ENCODE results near the gene THBS2.

Gene THBS2

DNA sequence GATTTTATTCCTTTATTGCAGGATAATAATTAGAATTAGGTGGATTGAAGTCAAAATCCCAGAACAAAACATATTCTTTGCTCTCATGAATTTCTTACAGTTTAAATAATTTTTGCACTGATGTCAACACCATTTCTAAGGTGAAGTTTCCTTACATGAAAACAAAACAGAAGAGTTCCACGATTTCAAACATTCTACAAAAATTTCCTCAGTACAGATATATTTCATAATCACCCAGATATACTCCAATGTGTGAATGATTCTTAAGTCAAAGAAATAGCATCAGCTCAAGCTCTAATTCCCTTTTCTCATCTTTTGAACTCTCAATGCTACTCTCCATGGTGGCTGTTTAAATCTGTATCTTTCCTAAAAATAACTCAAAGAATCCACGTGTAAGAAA, 39.5 kb upstream of the THBS2 start:
- CTCF ChIA-PET: no interaction called here
- POLR2A ChIA-PET: no interaction called here
- no peak for DNase-seq (ENCODE audit: extremely low spot score)
- TF ChIP-seq, protein P1, sequence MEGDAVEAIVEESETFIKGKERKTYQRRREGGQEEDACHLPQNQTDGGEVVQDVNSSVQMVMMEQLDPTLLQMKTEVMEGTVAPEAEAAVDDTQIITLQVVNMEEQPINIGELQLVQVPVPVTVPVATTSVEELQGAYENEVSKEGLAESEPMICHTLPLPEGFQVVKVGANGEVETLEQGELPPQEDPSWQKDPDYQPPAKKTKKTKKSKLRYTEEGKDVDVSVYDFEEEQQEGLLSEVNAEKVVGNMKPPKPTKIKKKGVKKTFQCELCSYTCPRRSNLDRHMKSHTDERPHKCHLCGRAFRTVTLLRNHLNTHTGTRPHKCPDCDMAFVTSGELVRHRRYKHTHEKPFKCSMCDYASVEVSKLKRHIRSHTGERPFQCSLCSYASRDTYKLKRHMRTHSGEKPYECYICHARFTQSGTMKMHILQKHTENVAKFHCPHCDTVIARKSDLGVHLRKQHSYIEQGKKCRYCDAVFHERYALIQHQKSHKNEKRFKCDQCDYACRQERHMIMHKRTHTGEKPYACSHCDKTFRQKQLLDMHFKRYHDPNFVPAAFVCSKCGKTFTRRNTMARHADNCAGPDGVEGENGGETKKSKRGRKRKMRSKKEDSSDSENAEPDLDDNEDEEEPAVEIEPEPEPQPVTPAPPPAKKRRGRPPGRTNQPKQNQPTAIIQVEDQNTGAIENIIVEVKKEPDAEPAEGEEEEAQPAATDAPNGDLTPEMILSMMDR (IDR thresholded peaks at IDR 0.05; ENCODE audit: control extremely low read depth, extremely low read depth, low read depth, missing control alignments): no peak

DNA sequence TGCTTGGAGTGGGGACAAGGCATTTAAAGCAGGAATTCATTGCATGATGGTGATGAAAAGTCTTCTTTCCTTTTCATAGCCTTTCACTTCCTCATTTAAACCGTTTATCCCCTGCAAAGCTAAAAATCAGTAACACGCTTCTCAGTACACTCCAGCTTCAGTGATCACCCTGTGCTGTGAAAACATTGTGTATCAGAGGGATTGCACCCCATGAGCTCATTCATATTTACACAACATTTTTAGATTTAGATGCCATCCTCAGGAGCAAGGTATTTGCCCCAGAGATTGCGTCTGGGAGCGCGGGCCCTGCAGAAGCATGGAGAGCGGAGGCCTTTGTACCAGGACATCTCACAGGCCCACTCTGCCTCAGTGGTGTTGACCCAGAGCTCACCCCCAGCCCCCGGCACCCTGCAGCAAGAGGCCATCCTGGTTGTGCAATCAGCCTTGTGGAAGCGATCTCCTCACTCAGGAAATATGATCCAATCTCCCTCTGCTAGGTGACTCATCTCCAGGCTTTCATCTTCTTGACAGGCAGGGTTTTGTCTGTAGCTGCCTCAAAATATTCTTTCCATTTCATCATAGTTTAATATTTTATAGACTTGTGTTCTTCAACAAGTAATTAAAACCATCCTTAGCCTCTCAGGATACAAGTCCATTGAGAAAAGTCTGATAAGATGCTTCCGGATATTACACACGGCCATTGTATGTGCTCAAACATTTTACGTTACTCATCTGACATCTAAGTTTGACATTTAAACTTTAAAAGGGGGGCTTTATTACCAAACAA, 38.9 kb upstream of the THBS2 start:
- POLR2A ChIA-PET: no interaction called here
- DNase-seq (ENCODE audit: extremely low spot score): no peak
- CTCF ChIA-PET: no interaction called here
- TF ChIP-seq, protein P1 (IDR thresholded peaks at IDR 0.05; ENCODE audit: control extremely low read depth, extremely low read depth, low read depth, missing control alignments): no peak

DNA sequence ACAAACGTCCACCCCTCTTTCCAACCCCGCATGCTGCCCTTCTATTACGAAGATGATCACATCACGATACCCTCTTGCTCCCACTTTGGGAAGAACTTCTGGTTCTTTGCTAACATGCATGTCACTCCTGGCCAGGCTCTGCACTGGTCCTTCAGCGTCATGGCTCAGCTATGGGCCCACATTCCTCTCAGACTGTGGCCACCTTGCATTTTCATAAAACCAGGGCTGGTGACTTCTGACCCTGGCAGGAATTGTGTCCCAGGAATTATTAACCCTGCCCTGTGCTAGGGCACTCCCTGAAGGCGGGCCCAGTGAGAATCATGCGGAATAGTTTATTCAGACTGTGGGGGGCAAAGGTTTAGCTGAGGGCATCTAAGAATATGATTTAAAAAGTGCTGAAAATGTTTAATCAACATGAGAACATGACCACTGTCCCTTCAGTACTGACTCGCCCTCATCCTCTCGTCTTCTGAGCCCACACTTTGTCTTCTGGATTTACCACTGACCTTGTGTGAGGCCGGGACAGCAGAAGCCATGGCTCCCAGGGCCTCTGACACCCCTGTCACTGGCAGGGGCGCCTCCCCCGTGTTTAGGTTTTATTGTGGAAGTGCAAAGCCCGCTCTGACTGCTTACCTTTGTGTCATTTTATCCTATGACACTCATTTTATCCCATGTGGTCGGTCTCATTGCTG, 38.1 kb upstream of the THBS2 start:
- POLR2A ChIA-PET: no interaction called here
- DNase-seq (ENCODE audit: extremely low spot score): no peak
- CTCF ChIA-PET: no interaction called here
- TF ChIP-seq, protein P1 (IDR thresholded peaks at IDR 0.05; ENCODE audit: control extremely low read depth, extremely low read depth, low read depth, missing control alignments): no peak

DNA sequence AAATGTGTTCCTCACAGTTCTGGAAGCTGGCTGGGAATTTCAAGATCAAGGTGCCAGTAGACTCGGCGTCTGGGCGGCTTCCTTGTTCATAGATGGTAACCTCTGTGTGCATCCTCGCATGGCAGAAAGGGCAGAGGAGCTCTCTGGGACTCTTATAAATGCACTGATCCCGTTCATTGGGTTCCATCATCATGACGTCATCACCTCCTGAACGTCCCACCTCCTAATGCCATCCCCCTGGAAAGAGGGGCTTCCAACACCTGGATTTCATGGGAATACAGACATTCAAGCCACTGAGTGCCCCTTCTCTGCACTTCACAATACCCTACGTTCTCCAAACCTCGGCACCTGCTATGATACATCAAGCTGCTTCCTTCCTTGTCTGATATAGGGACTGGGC, 37.5 kb upstream of the THBS2 start:
- ChIA-PET POLR2A (no interaction called here), CTCF (no interaction called here)
- TF ChIP-seq, protein P1 (IDR thresholded peaks at IDR 0.05; ENCODE audit: control extremely low read depth, extremely low read depth, low read depth, missing control alignments): no peak
- DNase-seq (ENCODE audit: extremely low spot score): no peak

DNA sequence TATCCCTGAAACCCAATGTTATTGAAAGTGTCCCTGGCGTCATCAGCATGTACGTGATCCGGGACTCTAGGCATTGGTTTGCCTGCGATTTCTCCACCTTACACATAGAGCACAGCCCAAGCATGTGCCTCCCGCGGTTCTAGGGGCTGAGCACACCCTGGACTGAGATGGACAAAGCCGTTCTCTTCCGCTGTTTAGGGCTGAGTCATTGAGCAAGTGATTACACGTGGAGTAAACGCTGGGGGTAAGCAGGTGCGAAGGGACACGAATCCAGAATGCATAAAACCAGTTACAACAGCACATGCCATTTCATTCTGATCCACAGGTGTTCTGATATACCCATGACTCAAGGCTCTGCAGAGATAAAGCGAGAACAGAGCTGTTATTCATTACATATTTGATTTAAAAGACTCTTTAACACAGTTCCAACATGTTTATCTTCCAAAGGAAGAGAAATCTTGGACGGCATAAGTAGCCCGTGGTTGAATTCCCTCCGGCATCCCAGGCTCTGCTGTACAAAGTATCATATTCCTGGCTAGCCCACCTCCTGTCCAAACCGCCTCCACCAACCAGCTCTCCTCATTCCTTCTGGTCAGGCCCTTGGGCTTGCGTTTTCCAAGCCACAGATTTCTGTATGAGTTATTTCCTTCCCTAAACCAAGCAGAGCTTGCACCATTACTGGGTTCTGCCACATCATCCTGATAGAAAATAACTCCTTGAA, 36.1 kb upstream of the THBS2 start:
- ChIA-PET POLR2A (no interaction called here), CTCF (no interaction called here)
- TF ChIP-seq, protein P1 (IDR thresholded peaks at IDR 0.05; ENCODE audit: control extremely low read depth, extremely low read depth, low read depth, missing control alignments): no peak
- DNase-seq (ENCODE audit: extremely low spot score): no peak

DNA sequence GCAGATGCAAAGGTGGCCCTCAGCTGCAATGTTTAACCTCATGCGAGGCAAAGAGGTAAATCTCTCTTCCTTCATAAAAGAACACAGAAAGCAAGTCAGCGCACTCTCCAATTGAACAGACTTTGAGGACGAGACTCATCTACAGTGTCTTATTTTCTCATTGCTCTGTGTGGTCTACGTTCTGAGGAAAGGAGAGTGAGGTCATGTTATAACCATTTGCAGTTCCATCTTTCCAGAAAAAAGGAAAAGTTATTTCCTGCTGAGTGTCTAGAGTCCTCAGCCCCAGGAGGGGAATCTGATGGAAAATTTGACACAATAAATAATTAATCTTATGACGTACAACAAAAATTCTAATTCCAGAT, 35.6 kb upstream of the THBS2 start:
- ChIA-PET POLR2A (no interaction called here), CTCF (no interaction called here)
- no peak for DNase-seq (ENCODE audit: extremely low spot score)
- TF ChIP-seq, protein P1 (IDR thresholded peaks at IDR 0.05; ENCODE audit: control extremely low read depth, extremely low read depth, low read depth, missing control alignments): no peak
